Mesothelial cell of epicardium (in vitro differentiated cells): ENCODE measurements around the gene DCLK1. TPM values are rescaled to one million over a fixed set of nuclear protein-coding genes. Genes with fewer than 3 reads are reported as not detected.

ENCODE experiments used
- DNase-seq, 2 experiments: peaks; one replicate each; pipeline ENCODE4 v3.0.0; 2021; ENCODE audit warnings: low spot score in 2 of 2; ENCODE audit not compliant: unreplicated experiment in 2 of 2
- H3K27ac Mint-ChIP-seq: 2 replicates; pipeline ENCODE4 v1.8.0; 2021; ENCODE audit warnings: mixed read lengths
- H3K27me3 Mint-ChIP-seq: 2 replicates; pipeline ENCODE4 v1.8.0; 2021; ENCODE audit warnings: low read depth, mixed read lengths
- H3K36me3 Mint-ChIP-seq: 2 replicates; pipeline ENCODE4 v1.8.0; 2021; ENCODE audit warnings: mixed read lengths
- H3K4me1 Mint-ChIP-seq: 2 replicates; pipeline ENCODE4 v1.8.0; 2021; ENCODE audit warnings: mixed read lengths
- H3K4me3 Mint-ChIP-seq: 2 replicates; pipeline ENCODE4 v1.8.0; 2021; ENCODE audit warnings: mild to moderate bottlenecking, moderate library complexity, mixed read lengths
- H3K9me3 Mint-ChIP-seq: 2 replicates; pipeline ENCODE4 v1.8.0; 2021; ENCODE audit warnings: mixed read lengths
- total RNA-seq: library from RNA; stranded (reverse); gene quantifications from 3 replicates; pipeline ENCODE4 v1.2.1, GENCODE V29; 2021
- TF ChIP-seq, protein P1 (sequence below): fragments of 200-600 bp; sonication (generic); IDR thresholded peaks from one replicate; pipeline ENCODE4 v1.5.0; 2021; ENCODE audit warnings: antibody characterized with exemption; ENCODE audit not compliant: unreplicated experiment

The DCLK1 gene
- total RNA-seq, 1 donor from 2014 or later, result 21.7 TPM

DNA sequence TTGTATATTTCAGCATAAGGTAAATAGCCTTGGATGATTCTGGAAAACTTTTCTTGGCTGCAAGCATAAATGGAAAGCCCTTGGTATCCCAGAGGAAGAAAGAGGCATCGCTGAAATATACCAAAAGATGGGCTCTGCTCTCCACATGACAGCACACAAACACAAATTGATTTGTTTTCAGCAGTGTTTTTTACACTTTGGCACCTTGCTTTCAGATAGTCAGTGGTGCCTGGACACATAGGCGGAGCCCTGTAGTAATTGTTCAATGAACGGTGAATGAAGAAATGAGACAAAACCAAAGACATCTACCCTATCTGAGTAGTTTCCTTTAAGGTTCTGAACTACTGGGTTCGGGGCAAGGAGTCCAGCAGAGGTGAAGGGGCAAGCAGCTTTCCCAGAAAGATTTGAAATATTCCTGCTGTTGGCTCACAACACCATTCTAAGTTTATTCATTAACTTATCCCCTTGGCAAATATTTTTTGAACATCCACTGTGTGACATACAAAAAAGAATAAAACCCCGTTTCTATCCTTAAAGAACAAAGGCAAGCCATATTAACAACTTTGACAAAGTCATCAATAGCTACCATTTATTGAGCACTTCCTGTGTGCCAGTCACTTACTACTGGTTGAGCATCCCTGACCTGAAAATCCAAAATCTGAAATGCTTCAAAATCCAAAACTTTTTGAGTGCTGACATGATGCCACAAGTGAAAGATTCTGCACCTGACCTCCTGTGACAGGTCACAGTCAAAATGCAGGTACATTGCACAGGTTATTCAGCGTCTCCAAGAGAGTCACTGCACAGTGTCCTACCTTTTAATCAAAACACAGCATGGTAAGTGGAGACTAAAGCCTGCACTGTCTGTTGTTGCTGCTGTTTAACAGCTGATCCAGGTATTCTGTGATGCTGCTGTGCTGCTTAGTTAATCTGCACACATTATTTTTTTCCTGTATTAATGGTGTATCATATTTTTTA, 238.1 kb downstream of the DCLK1 start:
- Mint-ChIP-seq H3K36me3 (no peaks in the 10 kb centered on the region), H3K4me1 (peaks cover 26% of the 10 kb centered on the region), H3K4me3 (no peak overlapping the region), H3K27ac (no peak overlapping the region), H3K27me3 (no peaks in the 10 kb centered on the region), H3K9me3 (no peaks in the 10 kb centered on the region)
- TF ChIP-seq, protein P1, sequence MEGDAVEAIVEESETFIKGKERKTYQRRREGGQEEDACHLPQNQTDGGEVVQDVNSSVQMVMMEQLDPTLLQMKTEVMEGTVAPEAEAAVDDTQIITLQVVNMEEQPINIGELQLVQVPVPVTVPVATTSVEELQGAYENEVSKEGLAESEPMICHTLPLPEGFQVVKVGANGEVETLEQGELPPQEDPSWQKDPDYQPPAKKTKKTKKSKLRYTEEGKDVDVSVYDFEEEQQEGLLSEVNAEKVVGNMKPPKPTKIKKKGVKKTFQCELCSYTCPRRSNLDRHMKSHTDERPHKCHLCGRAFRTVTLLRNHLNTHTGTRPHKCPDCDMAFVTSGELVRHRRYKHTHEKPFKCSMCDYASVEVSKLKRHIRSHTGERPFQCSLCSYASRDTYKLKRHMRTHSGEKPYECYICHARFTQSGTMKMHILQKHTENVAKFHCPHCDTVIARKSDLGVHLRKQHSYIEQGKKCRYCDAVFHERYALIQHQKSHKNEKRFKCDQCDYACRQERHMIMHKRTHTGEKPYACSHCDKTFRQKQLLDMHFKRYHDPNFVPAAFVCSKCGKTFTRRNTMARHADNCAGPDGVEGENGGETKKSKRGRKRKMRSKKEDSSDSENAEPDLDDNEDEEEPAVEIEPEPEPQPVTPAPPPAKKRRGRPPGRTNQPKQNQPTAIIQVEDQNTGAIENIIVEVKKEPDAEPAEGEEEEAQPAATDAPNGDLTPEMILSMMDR, result no peak
- no peak for DNase-seq

DNA sequence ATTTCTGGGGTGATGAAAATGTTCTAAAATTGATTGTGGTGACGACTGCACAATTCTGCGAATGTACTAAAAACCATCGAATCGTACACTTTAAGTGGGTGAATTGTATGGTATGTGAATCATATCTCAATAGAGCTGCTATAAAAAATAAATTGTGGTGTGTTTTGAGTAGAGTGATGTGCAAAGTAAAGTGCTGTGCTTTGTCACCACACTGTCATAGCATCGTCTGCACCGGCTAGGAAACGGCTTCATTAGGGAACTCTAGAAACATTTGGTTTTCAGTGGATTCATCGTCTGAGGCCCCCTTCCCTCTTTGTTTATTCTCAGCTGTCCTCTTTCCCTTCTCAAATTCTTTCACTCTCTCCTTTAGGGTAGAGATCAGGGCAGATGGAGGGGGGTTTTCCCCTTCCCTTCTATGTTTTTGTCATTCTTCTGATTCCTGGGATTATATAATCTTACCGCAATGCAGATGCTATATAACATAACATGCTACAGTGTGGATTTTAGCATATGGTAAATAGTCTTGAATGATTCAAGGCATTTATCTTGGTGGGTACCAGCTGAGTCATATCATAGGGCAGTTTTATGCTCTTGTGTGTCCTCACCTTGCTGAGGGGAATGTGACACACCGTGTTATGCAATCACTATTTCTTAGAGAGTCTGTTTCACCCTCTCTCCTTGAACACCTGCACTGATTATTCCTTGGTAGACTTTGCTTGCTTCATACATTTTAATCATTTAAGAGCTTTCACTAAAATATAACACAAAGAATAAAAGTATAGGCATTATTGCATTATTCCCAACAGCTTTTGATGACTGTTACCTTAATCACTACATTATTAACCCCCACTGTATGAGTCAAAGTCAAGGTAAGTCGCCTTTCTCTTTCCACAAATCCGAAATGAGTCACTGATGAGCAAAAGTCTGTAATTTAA, 239.4 kb downstream of the DCLK1 start:
- Mint-ChIP-seq H3K4me3 (no peak overlapping the region), H3K9me3 (no peaks in the 10 kb centered on the region), H3K4me1 (peaks cover 34% of the 10 kb centered on the region), H3K27ac (no peak overlapping the region), H3K27me3 (no peaks in the 10 kb centered on the region), H3K36me3 (no peaks in the 10 kb centered on the region)
- TF ChIP-seq, protein P1, result no peak
- DNase-seq, result no peak

DNA sequence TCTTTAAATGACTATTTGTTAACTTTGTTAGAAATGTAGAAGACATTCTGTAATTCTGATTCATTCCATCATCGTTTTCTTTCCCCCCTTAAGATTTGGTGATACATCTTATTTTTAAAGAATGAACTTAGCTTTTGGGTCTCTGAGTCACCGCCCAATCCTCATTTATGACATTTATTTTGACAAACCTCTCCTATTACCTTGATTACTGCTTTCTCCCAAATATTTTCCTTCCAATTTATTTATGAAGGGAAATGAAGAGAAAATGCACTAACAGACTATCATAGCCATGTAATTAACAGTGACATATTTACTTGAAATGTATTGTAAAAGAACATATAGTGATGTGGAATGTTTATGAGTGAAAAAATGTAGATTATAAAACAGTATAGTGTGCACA, 241.6 kb downstream of the DCLK1 start:
- no peaks in the 10 kb centered on the region for H3K9me3 Mint-ChIP-seq
- no peaks in the 10 kb centered on the region for H3K27me3 Mint-ChIP-seq
- no peak overlapping the region for H3K27ac Mint-ChIP-seq
- TF ChIP-seq, protein P1, result no peak
- no peaks in the 10 kb centered on the region for H3K36me3 Mint-ChIP-seq
- no peak overlapping the region for H3K4me3 Mint-ChIP-seq
- DNase-seq, result no peak
- H3K4me1 Mint-ChIP-seq, result peaks cover 49% of the 10 kb centered on the region

DNA sequence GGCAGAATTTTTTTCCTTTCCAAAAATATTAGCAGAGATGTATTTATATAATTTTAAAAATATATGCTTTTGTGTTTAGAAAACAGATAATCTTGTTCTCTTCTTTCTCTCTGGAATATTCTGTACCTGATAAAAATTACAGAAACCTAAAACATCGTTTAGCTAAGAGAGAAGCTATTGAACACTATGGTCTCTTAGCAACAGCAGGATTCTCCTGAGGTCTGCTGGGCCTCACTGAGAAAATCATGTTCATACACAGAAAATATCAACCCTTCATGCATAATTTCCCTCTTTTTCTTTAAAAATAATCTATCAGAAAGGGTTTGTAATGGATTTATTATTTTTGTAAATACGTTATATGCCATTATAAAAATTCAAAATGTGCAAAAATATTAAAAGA, 242.2 kb downstream of the DCLK1 start:
- no peaks in the 10 kb centered on the region for H3K27me3 Mint-ChIP-seq
- H3K9me3 Mint-ChIP-seq, result no peaks in the 10 kb centered on the region
- DNase-seq, result no peak
- TF ChIP-seq, protein P1, result no peak
- H3K36me3 Mint-ChIP-seq, result no peaks in the 10 kb centered on the region
- no peak overlapping the region for H3K27ac Mint-ChIP-seq
- no peak overlapping the region for H3K4me3 Mint-ChIP-seq
- H3K4me1 Mint-ChIP-seq, result peaks cover 55% of the 10 kb centered on the region

DNA sequence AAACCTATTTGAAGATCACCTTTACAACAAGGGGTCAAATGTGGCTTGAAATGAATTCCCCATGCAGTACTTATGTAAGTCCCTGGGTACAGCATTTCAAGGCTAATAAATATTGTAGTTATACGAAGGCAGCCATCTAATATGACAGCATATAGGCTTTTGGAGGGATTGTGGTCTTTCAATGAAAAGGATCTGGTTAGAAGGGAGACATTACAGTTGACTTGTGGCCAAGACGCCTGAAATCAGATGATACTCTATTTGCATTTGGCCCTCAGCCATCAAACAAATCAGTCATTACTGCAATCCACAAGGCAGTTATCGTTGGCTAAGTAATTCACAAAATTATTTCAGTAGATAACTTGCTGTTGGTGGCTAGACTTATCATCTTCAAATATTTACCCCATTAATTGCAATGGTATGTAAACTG, 242.7 kb downstream of the DCLK1 start:
- Mint-ChIP-seq H3K36me3 (no peaks in the 10 kb centered on the region), H3K4me1 (peaks cover 60% of the 10 kb centered on the region), H3K27me3 (no peaks in the 10 kb centered on the region), H3K9me3 (no peaks in the 10 kb centered on the region), H3K4me3 (no peak overlapping the region), H3K27ac (peak overlapping the region; percentile 7)
- no peak for DNase-seq
- TF ChIP-seq, protein P1, result no peak
